CD14-positive monocyte (primary cell): ENCODE data around the gene EML4. TPM values are rescaled to one million over a fixed set of nuclear protein-coding genes. Genes with fewer than 3 reads are reported as not detected.

ENCODE experiments used
- DNase-seq, 3 donors: peaks; one replicate each; pipeline ENCODE4 v3.0.0-alpha.2; 2011 to 2022
- H2AFZ ChIP-seq: 2 replicates; pipeline ENCODE4 v1.6.0; 2012; ENCODE audit warnings: mild to moderate bottlenecking, low read depth, low read length, inconsistent platforms; ENCODE audit not compliant: insufficient read depth, poor library complexity, severe bottlenecking
- H3K27ac ChIP-seq, 2 donors: 1 replicate in 1 of 2; 2 replicates in 1 of 2; pipeline ENCODE4 v1.5.1; 2012 to 2013; ENCODE audit warnings: low read length in 2 of 2, control low read depth in 1 of 2, inconsistent platforms in 1 of 2, low read depth in 1 of 2, mild to moderate bottlenecking in 1 of 2
- H3K27me3 ChIP-seq, 2 donors: one replicate each; pipeline versions ENCODE4 v1.6.0 to v1.6.1; 2011 to 2013; ENCODE audit warnings: low read length in 2 of 2; ENCODE audit not compliant: control insufficient read depth in 2 of 2, insufficient read depth in 2 of 2
- H3K36me3 ChIP-seq, 2 donors: replicated peaks in 1 of 2; 1 replicate in 1 of 2; 2 replicates in 1 of 2; pipeline versions ENCODE4 v1.5.1 to v1.6.1; 2012 to 2013; ENCODE audit warnings: low read length in 2 of 2, control low read depth in 1 of 2, inconsistent platforms in 1 of 2, mild to moderate bottlenecking in 1 of 2; ENCODE audit not compliant: insufficient read depth in 2 of 2, control insufficient read depth in 1 of 2
- H3K4me1 ChIP-seq, 2 donors: 1 replicate in 1 of 2; 2 replicates in 1 of 2; pipeline versions ENCODE4 v1.5.1 to v1.6.1; 2012 to 2013; ENCODE audit warnings: low read length in 2 of 2, control low read depth in 1 of 2, inconsistent platforms in 1 of 2, mild to moderate bottlenecking in 1 of 2, moderate library complexity in 1 of 2; ENCODE audit not compliant: insufficient read depth in 2 of 2, control insufficient read depth in 1 of 2
- H3K4me2 ChIP-seq: replicated peaks from 2 replicates; pipeline ENCODE3; 2012; ENCODE audit warnings: low read length, moderate library complexity, mild to moderate bottlenecking; ENCODE audit not compliant: poor library complexity, severe bottlenecking; ENCODE audit errors: extremely low read depth
- H3K4me3 ChIP-seq, 3 experiments: fragments of 200-600 bp in 1 of 3; sonication (generic) in 1 of 3; replicated peaks in 1 of 3; 1 replicate in 2 of 3; 2 replicates in 1 of 3; pipeline ENCODE4 v1.5.1; 2011 to 2013; ENCODE audit warnings: low read length in 3 of 3, mild to moderate bottlenecking in 3 of 3, control low read depth in 2 of 3, low read depth in 2 of 3, inconsistent platforms in 1 of 3, moderate library complexity in 1 of 3
- H3K79me2 ChIP-seq: 2 replicates; pipeline ENCODE4 v1.6.0; 2012; ENCODE audit warnings: mild to moderate bottlenecking, control low read depth, inconsistent platforms, low read length, moderate library complexity; ENCODE audit not compliant: insufficient read depth
- H3K9ac ChIP-seq: 2 replicates; pipeline ENCODE4 v1.6.0; 2017; ENCODE audit warnings: low read length, mild to moderate bottlenecking; ENCODE audit not compliant: insufficient read depth, poor library complexity, severe bottlenecking
- H3K9me3 ChIP-seq, 2 donors: replicated peaks in 1 of 2; 1 replicate in 1 of 2; 2 replicates in 1 of 2; pipeline versions ENCODE4 v1.5.1 to v1.6.1; 2012 to 2013; ENCODE audit warnings: low read length in 2 of 2, control low read depth in 1 of 2; ENCODE audit not compliant: control insufficient read depth in 1 of 2, insufficient read depth in 1 of 2
- H4K20me1 ChIP-seq: 2 replicates; pipeline ENCODE4 v1.6.0; 2012; ENCODE audit warnings: mild to moderate bottlenecking, low read length, control low read depth, moderate library complexity; ENCODE audit not compliant: insufficient read depth
- H3K27ac Mint-ChIP-seq, 7 donors: one replicate each; pipeline ENCODE4 v1.8.0; 2020; ENCODE audit warnings: mild to moderate bottlenecking in 7 of 7, mixed read lengths in 7 of 7, moderate library complexity in 6 of 7, inconsistent platforms in 2 of 7
- H3K27me3 Mint-ChIP-seq, 3 donors: one replicate each; pipeline ENCODE4 v1.8.0; 2021 to 2022; ENCODE audit warnings: low read depth in 3 of 3, mild to moderate bottlenecking in 3 of 3, mixed read lengths in 3 of 3, moderate library complexity in 3 of 3, inconsistent platforms in 1 of 3
- H3K36me3 Mint-ChIP-seq, 2 donors: one replicate each; pipeline ENCODE4 v1.8.0; 2020; ENCODE audit warnings: mixed read lengths in 2 of 2, inconsistent platforms in 1 of 2, mild to moderate bottlenecking in 1 of 2
- H3K4me1 Mint-ChIP-seq: one replicate; pipeline ENCODE4 v1.8.0; 2020; ENCODE audit warnings: mild to moderate bottlenecking, mixed read lengths
- H3K4me3 Mint-ChIP-seq, 2 donors: one replicate each; pipeline ENCODE4 v1.8.0; 2020; ENCODE audit warnings: mild to moderate bottlenecking in 2 of 2, mixed read lengths in 2 of 2, moderate library complexity in 1 of 2
- H3K9me3 Mint-ChIP-seq, 7 donors: one replicate each; pipeline ENCODE4 v1.8.0; 2020 to 2022; ENCODE audit warnings: mixed read lengths in 7 of 7, mild to moderate bottlenecking in 6 of 7, moderate library complexity in 6 of 7, inconsistent platforms in 2 of 7
- WGBS: methylation state at CpG from one replicate; pipeline ENCODE4 v1.1.5; 2013; ENCODE audit warnings: missing lambda C conversion rate; ENCODE audit not compliant: insufficient coverage; 5-methylcytosine and 5-hydroxymethylcytosine counted together
- intact Hi-C, 2 donors: fragments of 100-400 bp; cut with micrococcal nuclease; formaldehyde crosslinking; loops; one replicate each; pipeline versions ENCODE4 v1.15.0 to v1.15.1; 2023
- polyA plus RNA-seq, 3 donors: library from polyadenylated mRNA; depleted of rRNA in 1 of 3; unstranded in 2 of 3; stranded (reverse) in 1 of 3; fragments of 300-500 nt in 2 of 3; fragments of >200 nt in 1 of 3; fragmentation: Illumina TruSeq in 2 of 3; gene quantifications; 1 replicate in 2 of 3; 2 replicates in 1 of 3; pipeline ENCODE4 v1.2.3, GENCODE V29; 2012 to 2021
- TF ChIP-seq, protein P1 (sequence below): fragments of 200-600 bp; IDR thresholded peaks from one replicate; pipeline ENCODE4 v1.8.0; 2022; ENCODE audit warnings: antibody characterized with exemption, mild to moderate bottlenecking

The EML4 gene
- polyA plus RNA-seq, 3 donors = 11.5 to 24.3 (median 15.0) TPM

DNA sequence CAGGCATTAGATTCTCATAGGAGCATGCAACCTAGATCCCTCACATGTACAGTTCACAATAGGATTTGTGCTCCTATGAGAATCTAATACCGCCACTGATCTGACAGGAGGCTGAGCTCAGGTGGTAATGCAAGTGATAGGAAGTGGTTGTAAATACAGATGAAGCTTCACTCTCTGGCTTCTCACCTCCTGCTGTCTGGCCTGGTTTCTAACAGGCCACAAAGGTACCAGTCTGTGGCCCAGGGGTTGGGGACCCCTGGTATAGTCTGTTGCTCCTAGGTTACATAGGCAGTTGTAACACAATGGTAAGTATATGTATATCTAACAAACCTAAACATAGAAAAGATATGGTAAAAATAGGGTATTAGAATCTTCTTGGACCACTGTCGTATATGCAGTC lies 81.8 kb downstream of the EML4 start:
- peak overlapping the region in 1 of 7 donors; percentile 60 for H3K27ac Mint-ChIP-seq
- 100% methylated on average over 1 of the region's 2 CpGs for WGBS
- Histone ChIP-seq H2AFZ (no peak overlapping the region), H3K9me3 (no peaks in the 10 kb centered on the region), H3K79me2 (no peaks in the 10 kb centered on the region), H3K27me3 (no peaks in the 10 kb centered on the region), H3K4me1 (peaks cover 5 to 16% of the 10 kb centered on the region in 2 donors), H4K20me1 (peaks cover 12% of the 10 kb centered on the region), H3K27ac (no peak overlapping the region), H3K36me3 (peaks cover 13 to 15% of the 10 kb centered on the region in 2 donors), H3K4me2 (no peak overlapping the region), H3K9ac (no peak overlapping the region), H3K4me3 (no peak overlapping the region)
- peaks cover 18% of the 10 kb centered on the region for H3K4me1 Mint-ChIP-seq
- peaks cover 29 to 35% of the 10 kb centered on the region in 2 donors for H3K36me3 Mint-ChIP-seq
- no peaks in the 10 kb centered on the region for H3K27me3 Mint-ChIP-seq
- H3K9me3 Mint-ChIP-seq = peaks cover 0 to 6% (median 3%) of the 10 kb centered on the region in 7 donors
- no peak overlapping the region for H3K4me3 Mint-ChIP-seq
- no peak for DNase-seq
- intact Hi-C loops = no loop called here
- TF ChIP-seq, protein P1, sequence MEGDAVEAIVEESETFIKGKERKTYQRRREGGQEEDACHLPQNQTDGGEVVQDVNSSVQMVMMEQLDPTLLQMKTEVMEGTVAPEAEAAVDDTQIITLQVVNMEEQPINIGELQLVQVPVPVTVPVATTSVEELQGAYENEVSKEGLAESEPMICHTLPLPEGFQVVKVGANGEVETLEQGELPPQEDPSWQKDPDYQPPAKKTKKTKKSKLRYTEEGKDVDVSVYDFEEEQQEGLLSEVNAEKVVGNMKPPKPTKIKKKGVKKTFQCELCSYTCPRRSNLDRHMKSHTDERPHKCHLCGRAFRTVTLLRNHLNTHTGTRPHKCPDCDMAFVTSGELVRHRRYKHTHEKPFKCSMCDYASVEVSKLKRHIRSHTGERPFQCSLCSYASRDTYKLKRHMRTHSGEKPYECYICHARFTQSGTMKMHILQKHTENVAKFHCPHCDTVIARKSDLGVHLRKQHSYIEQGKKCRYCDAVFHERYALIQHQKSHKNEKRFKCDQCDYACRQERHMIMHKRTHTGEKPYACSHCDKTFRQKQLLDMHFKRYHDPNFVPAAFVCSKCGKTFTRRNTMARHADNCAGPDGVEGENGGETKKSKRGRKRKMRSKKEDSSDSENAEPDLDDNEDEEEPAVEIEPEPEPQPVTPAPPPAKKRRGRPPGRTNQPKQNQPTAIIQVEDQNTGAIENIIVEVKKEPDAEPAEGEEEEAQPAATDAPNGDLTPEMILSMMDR = no peak

DNA sequence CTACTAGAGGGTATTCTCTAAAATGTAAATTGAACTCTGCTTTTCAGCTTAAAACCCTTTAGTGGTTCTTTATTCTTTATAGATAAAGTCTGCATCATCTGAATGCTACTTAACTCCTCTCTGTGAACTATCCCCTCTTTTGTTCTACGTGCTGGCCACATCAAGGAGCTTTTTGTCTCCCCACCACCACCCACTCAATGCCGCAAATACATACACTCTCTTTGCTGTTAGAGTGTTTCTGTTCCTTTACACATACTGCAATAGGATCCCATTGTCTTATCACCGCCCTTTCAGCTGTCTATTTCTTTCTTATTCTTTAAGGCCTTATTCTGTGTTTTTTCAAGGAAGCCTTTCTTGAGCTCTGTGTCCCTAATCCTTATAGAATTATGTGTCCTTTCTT lies 83.3 kb downstream of the EML4 start:
- Histone ChIP-seq H2AFZ (no peak overlapping the region), H4K20me1 (peaks cover 12% of the 10 kb centered on the region), H3K9me3 (no peaks in the 10 kb centered on the region), H3K27me3 (no peaks in the 10 kb centered on the region), H3K79me2 (no peaks in the 10 kb centered on the region), H3K27ac (no peak overlapping the region), H3K4me3 (no peak overlapping the region), H3K4me1 (peaks cover 16 to 29% of the 10 kb centered on the region in 2 donors), H3K9ac (no peak overlapping the region), H3K4me2 (no peak overlapping the region), H3K36me3 (peaks cover 0 to 2% of the 10 kb centered on the region in 2 donors)
- peaks cover 30% of the 10 kb centered on the region for H3K4me1 Mint-ChIP-seq
- H3K9me3 Mint-ChIP-seq = peaks cover 0 to 6% (median 3%) of the 10 kb centered on the region in 7 donors
- TF ChIP-seq, protein P1 = no peak
- intact Hi-C loops = no loop called here
- no peak overlapping the region for H3K27ac Mint-ChIP-seq
- peaks cover 21 to 22% of the 10 kb centered on the region in 2 donors for H3K36me3 Mint-ChIP-seq
- H3K27me3 Mint-ChIP-seq = no peaks in the 10 kb centered on the region
- H3K4me3 Mint-ChIP-seq = no peak overlapping the region
- DNase-seq = no peak
- WGBS = 100% methylated on average over 1 of the region's 3 CpGs
